GM19043 (cell line): ENCODE results near the gene PLEKHH3.

Source experiments
- ATAC-seq: cut with Tn5 transposase; IDR thresholded peaks from one replicate; pipeline ENCODE4 v1.9.1; 2021; ENCODE audit warnings: low read depth; ENCODE audit not compliant: unreplicated experiment

Gene PLEKHH3

DNA sequence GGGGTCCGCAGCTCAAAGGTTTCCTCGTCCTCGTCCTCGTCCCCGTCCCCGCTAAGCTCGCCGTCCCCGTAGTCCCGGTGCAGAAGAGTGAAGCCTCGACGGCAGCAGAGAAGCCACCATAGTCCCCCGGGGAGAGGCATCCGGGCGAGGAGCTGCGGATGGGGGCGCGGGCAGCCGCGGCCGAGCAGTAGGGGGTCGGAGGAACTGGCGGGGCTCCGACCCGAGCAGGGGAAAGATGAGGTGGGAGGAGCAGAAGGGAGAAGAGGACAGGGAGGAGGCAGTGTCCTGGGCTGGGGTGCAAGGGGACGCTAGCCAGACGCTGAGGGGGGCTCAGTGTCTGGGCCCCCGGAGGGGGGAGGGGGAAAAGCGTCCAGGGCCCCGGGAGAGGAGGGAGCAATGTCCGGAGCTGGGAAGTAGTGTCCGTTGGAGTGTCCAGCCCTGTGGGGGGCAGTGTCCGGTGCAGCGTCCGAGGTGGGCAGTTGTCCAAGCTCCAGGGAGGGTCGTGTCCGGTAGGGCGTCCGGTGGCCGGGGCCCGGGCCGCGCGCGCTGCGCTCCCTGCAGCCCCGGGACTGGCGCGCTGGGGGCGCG, at the start of gene PLEKHH3:
Gene PLEKHH3 (minus strand): TSS at position 571 of the 588 bp plus-strand sequence. CDS start 431 bp downstream, at position 140.
- no peak for ATAC-seq

GRCh38 chr17:42725143-42725542, 48.3 kb upstream of the PLEKHH3 start:
- no peak for ATAC-seq

GRCh38 chr17:42723636-42724035, 46.8 kb upstream of the PLEKHH3 start:
- no peak for ATAC-seq

DNA sequence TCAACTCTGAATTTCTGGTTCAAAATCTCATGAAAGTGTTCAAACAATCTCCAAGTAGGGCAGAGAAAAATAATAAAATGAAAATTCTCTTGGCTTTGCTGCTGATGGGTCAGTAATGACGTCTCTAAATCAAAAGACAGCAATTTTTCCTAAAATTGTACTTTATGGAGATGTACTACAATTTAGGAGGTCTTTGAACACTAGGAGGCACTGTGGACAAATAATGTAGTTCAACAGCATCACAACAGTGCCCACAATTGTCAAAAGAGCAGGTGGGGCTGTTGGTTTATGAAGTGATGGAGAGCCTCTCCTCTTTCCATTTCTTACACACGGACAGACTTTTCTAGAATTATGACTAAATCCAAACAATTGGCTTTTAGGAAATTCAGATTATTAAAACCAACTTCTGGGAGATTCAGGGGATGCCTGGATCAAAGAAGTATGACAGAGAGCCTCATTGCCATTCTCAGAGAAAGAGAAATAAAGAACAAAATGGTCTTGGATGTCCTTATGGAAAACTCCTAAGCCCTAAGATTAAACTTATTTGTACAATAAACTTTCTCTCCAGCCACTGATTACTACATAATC, 44.3 kb upstream of the PLEKHH3 start:
- ATAC-seq = no peak

DNA sequence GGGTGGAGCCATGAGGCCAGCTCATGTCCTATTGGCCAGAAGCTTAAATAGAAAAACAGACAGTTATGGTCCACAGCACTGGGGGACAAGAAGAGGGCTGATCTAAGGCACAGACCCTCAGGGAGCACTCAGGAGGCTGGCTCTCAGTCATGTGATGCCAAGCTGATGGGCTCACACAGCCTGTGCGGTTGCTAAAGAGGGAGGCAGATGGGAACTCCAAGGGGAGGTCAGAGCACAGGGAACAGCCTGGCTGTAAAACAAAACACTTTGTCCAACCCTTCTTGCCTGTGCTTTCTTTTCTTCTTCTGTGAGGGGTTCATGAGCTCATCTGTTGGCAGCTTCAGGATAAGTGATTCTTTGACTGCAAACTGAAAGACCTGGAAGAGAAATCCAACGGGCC, 32.8 kb upstream of the PLEKHH3 start:
- no peak for ATAC-seq

- no peak for ATAC-seq
Measured at GRCh38 chr17:42708588-42708987, 31.8 kb upstream of the PLEKHH3 start.

DNA sequence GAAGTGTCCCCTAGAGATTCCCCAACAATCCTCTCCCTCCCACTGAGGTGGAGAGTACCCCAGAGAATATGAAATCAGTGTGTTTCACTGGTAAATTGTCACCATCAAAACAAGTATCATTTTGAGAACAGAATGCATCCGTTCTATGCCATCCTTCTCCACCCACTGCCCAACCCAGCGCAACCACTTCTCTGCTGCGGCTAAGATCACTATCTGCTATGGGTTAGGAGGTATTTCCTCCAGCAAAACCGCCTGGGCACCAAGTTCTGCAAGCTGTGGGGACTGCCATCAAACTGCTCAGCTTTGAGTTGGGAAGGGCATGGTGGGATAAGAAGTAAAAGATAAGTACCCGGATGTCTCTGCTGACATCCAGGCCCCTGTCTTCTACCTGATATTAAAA, 29.9 kb upstream of the PLEKHH3 start:
- no peak for ATAC-seq

GRCh38 chr17:42704837-42705494, 28.2 kb upstream of the PLEKHH3 start:
- ATAC-seq = peak; percentile 72

- peak; percentile 19 for ATAC-seq
Measured at GRCh38 chr17:42704490-42704836, 27.7 kb upstream of the PLEKHH3 start.

DNA sequence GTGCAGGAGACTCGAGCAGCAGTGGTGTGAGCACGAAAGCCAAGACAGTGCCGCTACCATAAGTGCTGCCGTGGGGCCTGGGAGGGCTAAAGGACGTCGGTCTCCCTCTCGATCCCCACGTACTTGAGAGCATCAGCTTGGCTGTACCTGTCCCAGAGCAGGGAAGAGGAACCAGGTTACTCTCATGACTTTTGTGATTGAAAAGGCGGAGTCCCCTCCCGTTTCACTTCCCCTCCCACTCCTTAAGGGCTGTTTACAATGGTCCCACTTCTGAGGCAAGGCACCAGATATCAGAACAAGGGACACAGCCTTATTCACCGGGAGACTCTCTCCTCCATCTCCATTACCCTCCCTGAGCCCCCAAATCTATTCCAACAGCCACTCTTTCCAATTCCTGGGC, 25.7 kb upstream of the PLEKHH3 start:
- no peak for ATAC-seq

DNA sequence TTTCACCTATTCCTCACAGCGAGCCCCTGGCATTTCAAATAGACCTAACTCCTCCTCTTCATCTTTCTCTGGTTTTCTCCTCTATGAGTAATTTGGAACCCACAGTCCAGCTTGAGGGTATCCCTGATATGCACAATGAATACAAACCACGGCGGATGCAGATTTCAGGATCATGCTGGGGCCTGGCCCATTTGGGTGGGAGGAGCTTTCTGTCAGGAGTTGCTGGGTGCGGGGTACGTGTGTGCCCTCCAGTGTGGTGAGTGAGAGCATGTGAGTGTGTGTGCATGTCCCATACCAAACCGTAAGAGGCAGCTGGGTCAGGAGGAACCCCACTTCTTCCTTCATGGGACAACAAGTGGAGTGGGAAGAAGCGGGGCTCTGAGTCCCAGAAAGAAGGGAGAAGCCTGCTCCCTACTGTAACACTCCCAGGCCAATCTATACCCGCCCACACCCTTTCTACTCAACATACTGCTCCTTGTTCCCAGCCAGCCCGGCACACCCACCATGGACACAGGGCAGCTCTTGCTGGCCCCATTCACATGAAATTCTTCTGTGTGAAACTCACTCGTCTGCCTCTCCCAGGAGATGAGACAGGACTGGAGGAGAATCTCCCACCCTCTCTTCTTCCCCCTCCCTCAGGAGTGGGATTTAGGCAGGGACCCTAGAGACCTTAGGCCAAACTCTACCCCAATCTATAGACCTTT, 23.9 kb upstream of the PLEKHH3 start:
- ATAC-seq = no peak

- no peak for ATAC-seq
Measured at GRCh38 chr17:42699415-42699740, 22.6 kb upstream of the PLEKHH3 start.

DNA sequence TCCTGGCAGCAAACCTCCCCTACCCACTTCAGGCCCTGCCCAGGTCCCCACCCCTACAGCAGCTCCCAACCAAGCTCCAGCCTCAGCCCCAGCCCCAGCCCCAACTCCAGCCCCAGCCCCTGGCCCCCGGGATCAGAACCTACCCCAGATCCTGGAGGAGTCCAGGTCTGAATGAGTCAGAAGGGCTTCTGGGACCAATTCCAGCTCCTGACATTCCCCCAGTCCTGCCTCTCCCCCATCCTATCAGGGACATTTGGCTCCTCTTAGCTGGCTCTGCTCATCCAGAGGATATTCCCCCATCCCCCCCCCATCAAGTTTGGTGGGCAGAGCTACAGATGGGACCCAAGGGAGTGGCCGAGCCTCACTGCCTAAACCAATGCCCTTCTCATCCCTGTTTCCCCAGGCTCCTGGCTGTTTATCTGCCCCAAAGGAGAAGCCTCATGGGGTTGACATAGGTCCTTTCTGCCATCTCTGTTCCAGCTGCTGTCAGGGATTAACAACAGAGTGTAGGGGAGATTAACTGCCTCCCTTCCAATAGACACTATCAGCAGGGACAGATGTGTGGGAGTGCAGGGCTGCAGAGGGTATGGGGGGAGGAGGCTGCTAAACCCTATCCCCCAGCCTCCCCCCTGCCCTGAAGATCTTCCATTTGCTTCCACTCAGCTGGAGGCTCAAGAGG, 22.1 kb upstream of the PLEKHH3 start:
- ATAC-seq = no peak

GRCh38 chr17:42697108-42697811, 20.5 kb upstream of the PLEKHH3 start:
- no peak for ATAC-seq

- no peak for ATAC-seq
Measured at GRCh38 chr17:42695500-42695899, 18.7 kb upstream of the PLEKHH3 start.

GRCh38 chr17:42694524-42694923, 17.7 kb upstream of the PLEKHH3 start:
- ATAC-seq = no peak

GRCh38 chr17:42692489-42692888, 15.7 kb upstream of the PLEKHH3 start:
- ATAC-seq = no peak

GRCh38 chr17:42691021-42691545, 14.3 kb upstream of the PLEKHH3 start:
- no peak for ATAC-seq

- ATAC-seq = no peak
Measured at GRCh38 chr17:42690596-42690995, 13.8 kb upstream of the PLEKHH3 start.

- ATAC-seq = no peak
Measured at GRCh38 chr17:42687707-42688320, 11.0 kb upstream of the PLEKHH3 start.
